Measurements from ENCODE around the gene KRTAP4-6.
"Not testable (repeated sequence)": the region's sequence is repeated elsewhere in the genome, so short reads cannot be mapped to it uniquely, and the experiment has no call there.

KRTAP4-6 gene

GRCh38 chr17:41145261-41145660 is 4.9 kb upstream of the KRTAP4-6 start:
- no peak for DNase-seq

GRCh38 chr17:41144846-41145245 is 4.5 kb upstream of the KRTAP4-6 start:
- no peak for DNase-seq

- DNase-seq: no peak
These were observed 1.0 kb upstream of the KRTAP4-6 start for GRCh38 chr17:41141361-41141760.

GRCh38 chr17:41139865-41140264 is 479 bp downstream of the KRTAP4-6 start:
- DNase-seq: not testable (repeated sequence)

GRCh38 chr17:41133880-41134735 is 6.2 kb downstream of the KRTAP4-6 start:
- no peak for DNase-seq

- DNase-seq: no peak
These were observed 8.4 kb downstream of the KRTAP4-6 start for GRCh38 chr17:41131979-41132378.

- no peak for DNase-seq
These were observed 13.0 kb downstream of the KRTAP4-6 start for GRCh38 chr17:41127371-41127770.

- DNase-seq: no peak
These were observed 13.9 kb downstream of the KRTAP4-6 start for GRCh38 chr17:41126412-41126811.

GRCh38 chr17:41125064-41125463 is 15.3 kb downstream of the KRTAP4-6 start:
- no peak for DNase-seq

- DNase-seq: not testable (repeated sequence)
These were observed 16.4 kb downstream of the KRTAP4-6 start, which contains the start of gene KRTAP4-12 for GRCh38 chr17:41123991-41124371. KRTAP4-12 (minus strand) TSS chr17:41124182; CDS start chr17:41124122, 60 bp downstream.

- not testable (repeated sequence) for DNase-seq
These were observed 16.9 kb downstream of the KRTAP4-6 start for GRCh38 chr17:41123292-41123990.

GRCh38 chr17:41121742-41122141 is 18.6 kb downstream of the KRTAP4-6 start:
- DNase-seq: no peak

GRCh38 chr17:41119696-41120690 is 20.4 kb downstream of the KRTAP4-6 start:
- not testable (repeated sequence) for DNase-seq

GRCh38 chr17:41118721-41119120 is 21.6 kb downstream of the KRTAP4-6 start:
- DNase-seq: no peak

- not testable (repeated sequence) for DNase-seq
These were observed 22.4 kb downstream of the KRTAP4-6 start, which contains the start of gene KRTAP4-11 for GRCh38 chr17:41117846-41118386. KRTAP4-11 (minus strand) TSS chr17:41118373; CDS start chr17:41118315, 58 bp downstream.

GRCh38 chr17:41116297-41116696 is 24.0 kb downstream of the KRTAP4-6 start:
- DNase-seq: no peak

- DNase-seq: no peak
These were observed 29.0 kb downstream of the KRTAP4-6 start for GRCh38 chr17:41111151-41111885.

- DNase-seq: not testable (repeated sequence)
These were observed 31.5 kb downstream of the KRTAP4-6 start for GRCh38 chr17:41108728-41109386.

GRCh38 chr17:41107941-41108450 is 32.3 kb downstream of the KRTAP4-6 start:
- no peak for DNase-seq

GRCh38 chr17:41105347-41105746 is 35.0 kb downstream of the KRTAP4-6 start, which contains the start of gene KRTAP4-9:
KRTAP4-9 (plus strand) TSS chr17:41105389; CDS start chr17:41105389, 0 bp downstream.
- DNase-seq: not testable (repeated sequence)

Data from activated CD8-positive, alpha-beta memory T cell treated with anti-CD3 and anti-CD28 coated beads, Interleukin-2, amount 50 U/mL, for 48 hours (primary cell).